Fibroblast of villous mesenchyme (primary cell): Measurements from ENCODE around the gene ETFA. TPM values are rescaled to one million over a fixed set of nuclear protein-coding genes. Genes with fewer than 3 reads are reported as not detected.

Source experiments
- DNase-seq: peaks from one replicate; pipeline ENCODE4 v3.0.0-alpha.2; 2010; ENCODE audit warnings: low read depth
- H3K4me3 ChIP-seq: 2 replicates; pipeline ENCODE4 v1.5.1; 2011; ENCODE audit warnings: low read depth, mild to moderate bottlenecking, low read length
- total RNA-seq: library from RNA; depleted of rRNA; stranded (reverse); fragments of >200 nt; gene quantifications from 2 replicates; pipeline ENCODE4 v1.2.3, GENCODE V29; 2012
- TF ChIP-seq, protein P1 (sequence below): IDR thresholded peaks from 2 replicates; pipeline ENCODE4 v1.5.1; 2012; ENCODE audit warnings: low read depth, mild to moderate bottlenecking, low read length; ENCODE audit not compliant: insufficient read depth

ETFA gene
- total RNA-seq, 1 donor = 114 TPM

DNA sequence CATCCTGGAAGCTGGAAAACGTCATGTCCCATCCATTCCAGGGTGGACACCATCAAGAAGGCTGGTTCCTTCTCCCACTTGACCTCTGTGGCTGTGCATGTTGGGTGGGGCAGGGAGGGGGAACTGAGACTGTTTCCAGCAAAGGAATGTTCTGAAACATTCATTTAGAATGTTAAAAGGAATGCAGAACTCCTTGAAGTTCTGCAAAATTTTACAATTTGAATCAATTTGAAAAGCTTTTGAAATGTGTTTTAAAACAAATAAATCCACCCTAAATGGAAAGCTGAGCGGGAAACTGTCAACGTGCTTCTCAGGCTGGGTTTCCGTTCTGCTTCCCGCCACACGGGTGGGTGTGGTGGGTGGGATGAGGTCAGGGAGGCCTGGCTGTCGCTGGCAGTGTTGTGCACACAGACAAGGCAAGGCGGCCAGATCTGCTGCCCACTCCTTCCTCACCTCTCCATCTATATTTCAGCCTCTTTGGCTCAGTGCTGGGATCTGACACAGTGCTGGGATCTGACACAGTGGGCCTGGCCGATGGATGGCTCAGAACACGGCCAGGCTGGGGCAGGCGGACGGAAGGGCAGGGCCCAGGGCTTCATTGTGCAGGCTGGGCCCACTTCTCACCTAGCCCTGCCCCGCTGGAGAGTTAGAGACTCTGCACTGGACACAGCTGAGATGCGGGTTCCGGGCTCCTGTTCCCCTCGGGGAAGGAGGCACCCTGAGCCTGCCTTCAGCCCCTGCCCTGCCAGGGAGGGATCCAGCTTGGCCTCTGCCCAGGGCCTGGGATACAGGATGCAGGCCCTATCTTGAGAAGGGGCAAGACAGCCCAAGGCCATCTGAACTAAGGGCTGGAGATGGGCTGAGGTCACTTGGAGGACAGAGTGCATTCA, 141.1 kb downstream of the ETFA start:
- TF ChIP-seq, protein P1, sequence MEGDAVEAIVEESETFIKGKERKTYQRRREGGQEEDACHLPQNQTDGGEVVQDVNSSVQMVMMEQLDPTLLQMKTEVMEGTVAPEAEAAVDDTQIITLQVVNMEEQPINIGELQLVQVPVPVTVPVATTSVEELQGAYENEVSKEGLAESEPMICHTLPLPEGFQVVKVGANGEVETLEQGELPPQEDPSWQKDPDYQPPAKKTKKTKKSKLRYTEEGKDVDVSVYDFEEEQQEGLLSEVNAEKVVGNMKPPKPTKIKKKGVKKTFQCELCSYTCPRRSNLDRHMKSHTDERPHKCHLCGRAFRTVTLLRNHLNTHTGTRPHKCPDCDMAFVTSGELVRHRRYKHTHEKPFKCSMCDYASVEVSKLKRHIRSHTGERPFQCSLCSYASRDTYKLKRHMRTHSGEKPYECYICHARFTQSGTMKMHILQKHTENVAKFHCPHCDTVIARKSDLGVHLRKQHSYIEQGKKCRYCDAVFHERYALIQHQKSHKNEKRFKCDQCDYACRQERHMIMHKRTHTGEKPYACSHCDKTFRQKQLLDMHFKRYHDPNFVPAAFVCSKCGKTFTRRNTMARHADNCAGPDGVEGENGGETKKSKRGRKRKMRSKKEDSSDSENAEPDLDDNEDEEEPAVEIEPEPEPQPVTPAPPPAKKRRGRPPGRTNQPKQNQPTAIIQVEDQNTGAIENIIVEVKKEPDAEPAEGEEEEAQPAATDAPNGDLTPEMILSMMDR = no peak
- no peak overlapping the region for H3K4me3 ChIP-seq
- DNase-seq = no peak

DNA sequence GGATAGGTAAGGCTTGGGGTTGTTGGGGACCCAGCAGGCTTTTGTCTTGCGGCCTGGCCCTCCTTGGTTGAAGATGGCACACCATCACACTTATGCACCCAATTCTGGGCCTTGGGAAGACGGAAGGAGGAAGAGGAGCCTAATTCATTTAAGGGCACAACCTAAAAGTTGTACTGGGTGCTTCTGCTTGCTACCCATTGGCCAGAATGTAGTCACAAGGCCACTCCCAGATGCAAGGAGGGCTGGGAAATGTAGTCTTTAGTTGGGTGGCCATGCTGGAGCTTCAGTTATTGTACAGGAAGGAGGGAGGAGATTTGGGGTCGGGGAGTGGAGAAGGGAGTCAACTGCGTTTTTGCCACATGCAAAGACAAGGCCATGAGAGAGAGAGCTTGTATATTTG, 142.3 kb downstream of the ETFA start:
- no peak overlapping the region for H3K4me3 ChIP-seq
- TF ChIP-seq, protein P1 = no peak
- DNase-seq = peak; percentile 41

- no peak overlapping the region for H3K4me3 ChIP-seq
- TF ChIP-seq, protein P1 = no peak
- peak; percentile 23 for DNase-seq
These were observed 142.9 kb downstream of the ETFA start for GRCh38 chr15:76168237-76168984.

GRCh38 chr15:76165951-76166350, 145.3 kb downstream of the ETFA start:
- H3K4me3 ChIP-seq = no peak overlapping the region
- TF ChIP-seq, protein P1 = no peak
- no peak for DNase-seq

Other genes starting within 250 kb of the ETFA start
- 0.64 TPM in 1 of 2 replicates, not detected in the other for gene ISL2, start 25.3 kb upstream of the ETFA start, total RNA-seq